ENCODE data around the gene NR5A1.

The NR5A1 gene

DNA sequence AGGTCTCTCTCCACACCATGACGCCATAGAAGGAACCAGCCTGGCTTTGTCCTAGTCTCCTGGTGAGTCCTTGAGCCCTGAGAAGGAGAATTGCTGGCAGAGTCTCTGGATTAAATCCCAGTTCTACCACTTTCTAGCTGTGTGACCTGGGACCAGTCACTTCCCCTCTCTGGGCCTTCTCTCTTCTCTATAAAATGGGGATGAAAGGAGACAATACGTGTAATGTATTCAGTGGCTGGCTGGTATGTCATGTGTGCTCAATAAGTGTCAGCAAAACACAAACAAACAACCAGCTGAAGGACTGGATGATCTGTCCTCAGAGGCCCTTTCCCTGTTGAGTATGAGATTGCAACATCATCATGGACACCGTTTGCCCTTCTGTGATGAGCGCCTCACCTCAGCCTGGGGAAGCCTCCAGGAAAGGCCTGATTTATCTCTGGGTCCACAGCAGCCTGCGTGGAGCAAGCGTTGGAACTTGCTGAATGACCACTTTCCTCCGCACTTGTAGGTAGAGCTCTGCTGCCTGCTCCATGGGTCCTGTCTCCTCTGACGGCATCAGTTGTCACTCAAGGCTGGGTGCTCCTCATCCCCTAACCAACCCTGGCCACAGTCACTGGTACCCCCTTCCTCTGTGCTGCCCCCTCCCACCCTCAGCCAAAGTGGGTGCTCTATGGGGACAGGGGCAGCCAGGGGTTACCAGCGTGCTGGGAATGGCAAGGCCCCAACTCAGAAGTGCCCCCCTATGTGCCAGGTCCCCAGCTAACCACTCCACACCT lies 3.6 kb upstream of the NR5A1 start:
- TF ChIP-seq GATA1 (IDR thresholded peaks at IDR 0.05; ENCODE audit: low read depth, low read length) (no peak), POLR2A (IDR thresholded peaks at IDR 0.05; ENCODE audit: low read length) (no peak)
- peak; percentile 55 to 61 for DNase-seq

GRCh38 chr9:124507880-124508423 lies 753 bp upstream of the NR5A1 start:
- no peak for TF ChIP-seq POLR2A (IDR thresholded peaks at IDR 0.05; ENCODE audit: low read length)
- no peak for TF ChIP-seq GATA1 (IDR thresholded peaks at IDR 0.05; ENCODE audit: low read depth, low read length)
- peak in 1 of 2 experiments; percentile 40 for DNase-seq

DNA sequence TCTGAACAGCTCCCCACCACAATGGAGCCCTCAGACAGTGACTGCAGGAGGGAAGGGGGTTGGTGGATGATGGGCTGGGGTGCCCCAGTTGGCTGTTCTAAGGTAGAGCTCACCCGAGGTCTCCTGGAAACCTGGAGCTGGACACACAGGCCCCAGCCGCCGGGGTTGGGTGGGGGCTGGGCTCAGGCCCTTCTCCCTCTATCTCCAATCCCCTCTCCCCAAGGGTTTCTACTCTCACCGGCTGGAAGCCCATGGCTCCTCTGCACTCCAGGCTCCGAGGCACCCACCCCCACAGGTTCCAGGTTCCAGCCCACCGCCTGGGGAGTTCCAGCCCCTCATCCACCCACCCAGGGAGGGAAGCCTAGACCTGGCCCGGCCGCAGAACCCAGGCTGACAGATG lies 766 bp downstream of the NR5A1 start:
- DNase-seq = no peak
- TF ChIP-seq GATA1 (IDR thresholded peaks at IDR 0.05; ENCODE audit: low read depth, low read length) = no peak
- TF ChIP-seq POLR2A (IDR thresholded peaks at IDR 0.05; ENCODE audit: low read length) = no peak

DNA sequence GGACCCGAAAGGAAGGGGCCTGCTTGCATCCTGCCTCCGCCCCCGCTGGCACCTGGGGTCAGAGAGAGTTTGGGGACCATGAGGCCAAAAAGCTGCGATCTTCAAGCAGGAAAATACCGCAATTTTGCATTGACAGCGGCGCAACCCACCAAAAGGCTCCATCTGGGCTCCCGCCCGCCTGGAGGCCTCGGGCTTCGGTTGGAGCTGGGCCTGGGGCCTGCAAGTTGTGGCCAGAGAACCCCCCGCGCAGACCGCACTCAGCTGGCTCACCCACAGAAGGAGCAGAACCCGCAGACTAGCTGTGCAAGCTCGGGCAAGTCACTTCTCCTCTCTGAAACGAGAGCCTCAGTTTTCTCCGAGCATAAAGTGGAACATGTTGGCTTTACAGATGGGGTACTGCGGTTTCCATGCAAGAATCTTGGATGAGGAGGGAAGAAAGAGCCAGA lies 1.3 kb downstream of the NR5A1 start:
- no peak for DNase-seq
- TF ChIP-seq GATA1 (IDR thresholded peaks at IDR 0.05; ENCODE audit: low read depth, low read length) (no peak), POLR2A (IDR thresholded peaks at IDR 0.05; ENCODE audit: low read length) (no peak)

DNA sequence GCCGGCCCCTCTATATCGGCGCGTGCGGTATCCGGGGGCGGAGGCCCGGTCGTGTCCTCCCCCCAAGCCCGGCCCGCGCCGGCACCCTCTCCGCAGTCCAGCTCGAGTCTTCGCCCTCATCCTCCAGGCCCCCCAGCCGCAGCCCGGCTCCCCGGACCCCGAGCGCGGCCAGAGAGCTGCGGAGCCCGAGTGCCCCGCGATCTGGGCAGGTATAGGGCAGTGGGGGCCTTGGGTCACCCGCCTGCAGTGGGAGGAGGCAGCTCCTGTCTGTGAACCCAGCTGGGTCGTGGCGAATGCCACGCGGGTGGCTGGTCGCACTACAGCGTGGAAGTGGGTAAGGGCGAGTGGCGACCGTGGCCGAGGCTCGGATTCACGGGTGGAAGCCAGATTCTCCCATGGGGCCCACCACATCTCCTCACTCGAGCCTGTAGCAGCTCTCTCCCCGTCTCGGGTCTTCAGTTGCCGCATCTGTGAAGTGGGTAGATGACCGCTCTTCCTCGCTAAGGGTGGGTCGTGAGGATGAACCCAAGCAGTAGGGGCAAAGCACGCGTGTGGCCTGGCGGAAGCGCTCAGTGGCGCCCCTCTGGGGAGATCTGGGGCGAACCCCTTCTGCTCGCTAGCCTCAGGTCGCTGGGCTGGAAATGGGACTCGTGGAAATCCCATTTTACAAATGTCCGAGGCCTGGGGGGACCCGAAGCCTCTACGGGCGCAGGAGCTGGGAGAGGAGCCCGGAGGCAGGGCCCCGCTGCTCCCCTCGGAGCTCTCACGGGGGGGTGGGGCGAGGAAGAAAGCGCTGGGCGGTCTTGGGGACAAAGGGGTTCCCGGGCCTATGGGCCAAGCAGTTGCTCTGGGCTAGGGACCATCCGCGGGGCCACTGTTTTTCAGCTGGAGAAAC lies 1.9 kb downstream of the NR5A1 start:
- TF ChIP-seq POLR2A (IDR thresholded peaks at IDR 0.05; ENCODE audit: low read length) = no peak
- no peak for TF ChIP-seq GATA1 (IDR thresholded peaks at IDR 0.05; ENCODE audit: low read depth, low read length)
- no peak for DNase-seq

- DNase-seq = no peak
- no peak for TF ChIP-seq GATA1 (IDR thresholded peaks at IDR 0.05; ENCODE audit: low read depth, low read length)
- no peak for TF ChIP-seq POLR2A (IDR thresholded peaks at IDR 0.05; ENCODE audit: low read length)
These were observed 2.6 kb downstream of the NR5A1 start for GRCh38 chr9:124504530-124505005.

- TF ChIP-seq GATA1 (IDR thresholded peaks at IDR 0.05; ENCODE audit: low read depth, low read length) = no peak
- TF ChIP-seq POLR2A (IDR thresholded peaks at IDR 0.05; ENCODE audit: low read length) = no peak
- DNase-seq = no peak
These were observed 3.3 kb downstream of the NR5A1 start for GRCh38 chr9:124503713-124504529.

- no peak for DNase-seq
- TF ChIP-seq POLR2A (IDR thresholded peaks at IDR 0.05; ENCODE audit: low read length) (no peak), GATA1 (IDR thresholded peaks at IDR 0.05; ENCODE audit: low read depth, low read length) (no peak)
These were observed 4.2 kb downstream of the NR5A1 start for GRCh38 chr9:124502711-124503702.

DNA sequence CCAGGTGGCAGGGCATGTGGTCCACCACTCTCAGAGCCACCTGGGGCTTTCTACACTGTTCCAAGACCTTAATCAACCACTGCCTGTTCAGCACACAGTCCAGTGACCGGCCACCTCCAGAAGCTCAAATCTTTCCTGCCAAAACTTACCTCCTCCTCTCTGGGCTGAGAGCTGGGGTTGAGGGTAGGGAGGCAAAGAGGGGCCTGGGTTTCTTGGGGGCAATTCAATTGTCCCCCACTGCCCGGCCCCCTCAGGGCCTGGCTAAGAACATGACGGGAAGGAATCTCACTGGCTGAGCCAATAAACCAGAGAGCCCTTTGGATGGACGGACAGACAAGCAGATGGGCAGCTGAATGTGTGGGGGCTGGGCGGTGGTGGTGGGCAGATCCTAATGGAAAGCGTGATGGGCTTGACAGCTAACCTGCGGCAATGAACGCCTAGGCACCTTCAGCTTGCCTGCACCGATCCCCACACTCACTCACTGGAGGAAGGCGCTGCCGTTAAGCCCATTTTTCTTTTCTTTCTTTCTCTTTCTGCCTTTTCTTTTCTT lies 5.4 kb downstream of the NR5A1 start:
- DNase-seq = no peak
- TF ChIP-seq POLR2A (IDR thresholded peaks at IDR 0.05; ENCODE audit: low read length) (no peak), GATA1 (IDR thresholded peaks at IDR 0.05; ENCODE audit: low read depth, low read length) (no peak)

DNA sequence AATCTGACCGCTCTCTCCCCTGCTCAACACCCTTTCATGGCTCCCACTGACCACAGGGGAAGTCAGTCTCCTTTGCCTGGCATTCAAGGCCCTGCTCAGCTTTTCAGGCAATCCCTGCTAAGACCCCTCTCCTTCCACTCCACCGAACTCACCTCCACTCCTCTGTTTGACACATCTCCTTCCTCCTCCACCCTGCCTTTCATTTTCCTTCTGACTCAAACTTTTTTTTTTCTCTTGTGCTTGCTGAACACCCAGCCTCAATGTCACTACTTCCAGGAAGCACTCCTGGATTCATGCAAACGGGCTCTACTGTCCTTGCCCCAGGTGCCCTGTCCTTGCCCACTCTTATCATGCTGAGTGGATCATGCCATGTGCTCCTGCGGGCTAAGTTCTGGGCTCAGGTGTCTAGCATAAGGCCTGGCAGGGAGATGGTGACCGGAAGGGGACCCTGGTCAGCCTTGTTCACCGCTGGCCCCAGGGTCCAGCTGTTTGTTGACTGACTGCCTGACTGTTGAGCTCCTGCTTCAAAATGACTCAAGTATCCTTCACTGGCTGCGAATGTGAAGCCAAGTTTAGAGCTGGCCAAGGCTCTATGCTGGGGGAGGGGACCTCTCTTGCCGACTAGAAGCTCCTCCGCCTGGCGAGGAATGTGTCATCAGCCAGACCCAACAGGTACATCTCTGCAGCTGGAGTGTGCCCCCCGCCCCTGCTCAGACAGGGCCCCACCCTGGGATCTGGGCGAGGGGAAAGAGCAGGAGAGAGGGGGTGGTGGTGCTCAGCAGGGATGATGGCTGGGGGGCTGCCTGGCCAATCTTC lies 6.2 kb downstream of the NR5A1 start:
- TF ChIP-seq GATA1 (IDR thresholded peaks at IDR 0.05; ENCODE audit: low read depth, low read length) = no peak
- TF ChIP-seq POLR2A (IDR thresholded peaks at IDR 0.05; ENCODE audit: low read length) = no peak
- no peak for DNase-seq

Data from erythroblast (primary cell).